Fibroblast of mammary gland (primary cell): ENCODE data around the gene TECPR2.

ENCODE experiments used
- DNase-seq: peaks from one replicate; pipeline ENCODE4 v3.0.0-alpha.2; 2010; ENCODE audit warnings: low read depth
- H3K4me3 ChIP-seq: 2 replicates; pipeline ENCODE4 v1.5.1; 2011; ENCODE audit warnings: low read depth, mild to moderate bottlenecking, low read length, moderate library complexity; ENCODE audit not compliant: control insufficient read depth
- CTCF ChIP-seq: conservative IDR thresholded peaks from 2 replicates; pipeline ENCODE4 v1.5.1; 2011; ENCODE audit warnings: low read depth, low read length, inconsistent platforms; ENCODE audit not compliant: control insufficient read depth, insufficient read depth

The TECPR2 gene

GRCh38 chr14:102333795-102334705 lies 28.7 kb upstream of the TECPR2 start:
- DNase-seq = no peak
- TF ChIP-seq CTCF = no peak
- H3K4me3 ChIP-seq = no peak overlapping the region

- DNase-seq = no peak
- no peak for TF ChIP-seq CTCF
- H3K4me3 ChIP-seq = no peak overlapping the region
Measured at GRCh38 chr14:102335163-102335562, 27.6 kb upstream of the TECPR2 start.

- no peak for DNase-seq
- TF ChIP-seq CTCF = no peak
- H3K4me3 ChIP-seq = no peak overlapping the region
Measured at GRCh38 chr14:102338724-102339123, 24.0 kb upstream of the TECPR2 start.

- H3K4me3 ChIP-seq = no peak overlapping the region
- DNase-seq = no peak
- TF ChIP-seq CTCF = no peak
Measured at GRCh38 chr14:102341566-102341965, 21.2 kb upstream of the TECPR2 start.

- no peak for DNase-seq
- TF ChIP-seq CTCF = no peak
- no peak overlapping the region for H3K4me3 ChIP-seq
Measured at GRCh38 chr14:102342238-102342637, 20.5 kb upstream of the TECPR2 start.

- no peak for DNase-seq
- no peak for TF ChIP-seq CTCF
- H3K4me3 ChIP-seq = no peak overlapping the region
Measured at GRCh38 chr14:102344084-102344483, 18.7 kb upstream of the TECPR2 start.
